ENCODE measurements around the gene ERAS. TPM values are rescaled to one million over a fixed set of nuclear protein-coding genes. Genes with fewer than 3 reads are reported as not detected.

The ERAS gene
- total and polyA plus RNA-seq, 2 of the 13 experiments (the other 11 are each of a cell fraction or from before 2014, with no cell fraction given), result 0.21 to 0.22 TPM

DNA sequence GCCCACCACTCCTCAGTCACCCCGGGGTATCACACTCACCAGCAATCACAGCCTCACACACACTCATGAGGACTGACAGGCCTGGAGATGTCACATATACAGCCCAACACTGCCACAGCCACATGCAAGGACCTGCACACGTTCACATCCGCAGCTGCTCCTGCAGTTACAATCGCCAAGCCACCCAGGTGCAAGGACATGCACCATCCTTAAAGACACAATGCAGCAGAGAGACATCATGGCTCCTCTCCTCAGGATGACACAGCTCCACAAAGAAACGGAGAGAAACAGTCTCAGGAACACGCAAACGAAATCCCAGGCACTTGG lies 8.0 kb downstream of the ERAS start (continued):
- TF ChIP-seq USF2 (IDR thresholded peaks at IDR 0.05; ENCODE audit: low read depth, low read length) (no peak), USF2 (CRISPR knock-in tag; IDR thresholded peaks at IDR 0.05; ENCODE audit: borderline replicate concordance) (no peak), ZNF878 (CRISPR knock-in tag; IDR thresholded peaks at IDR 0.05) (no peak), ZMYM4 (CRISPR knock-in tag; IDR thresholded peaks at IDR 0.05) (no peak), ATF6 (CRISPR knock-in tag; conservative IDR thresholded peaks at IDR 0.05) (no peak), SRSF9 (IDR thresholded peaks at IDR 0.05; ENCODE audit: borderline replicate concordance, insufficient read depth, low read depth, low read length, poor library complexity, severe bottlenecking) (no peak), NFE2L1 (CRISPR knock-in tag; IDR thresholded peaks at IDR 0.05; ENCODE audit: borderline replicate concordance) (no peak), TBX3 (IDR thresholded peaks at IDR 0.05; ENCODE audit: borderline replicate concordance) (no peak), MTA1 (CRISPR knock-in tag; IDR thresholded peaks at IDR 0.05; ENCODE audit: borderline replicate concordance) (no peak), ZNF766 (CRISPR knock-in tag; IDR thresholded peaks at IDR 0.05; ENCODE audit: borderline replicate concordance) (no peak), RNF2 (conservative IDR thresholded peaks at IDR 0.05; ENCODE audit: low read depth) (no peak), SRF (IDR thresholded peaks at IDR 0.05; ENCODE audit: low read depth, low read length) (no peak), ZSCAN29 (CRISPR knock-in tag; conservative IDR thresholded peaks at IDR 0.05) (no peak), ZKSCAN1 (IDR thresholded peaks at IDR 0.05; ENCODE audit: low read length) (no peak)

All from HepG2 (cell line).